Measurements from ENCODE around the gene BRD1. TPM values are rescaled to one million over a fixed set of nuclear protein-coding genes. Genes with fewer than 3 reads are reported as not detected.

Gene BRD1
- polyA plus RNA-seq, 3 donors: 0.61 to 13.8 (median 0.86) TPM

- Mint-ChIP-seq H3K36me3 (peaks cover 60 to 92% of the 10 kb centered on the region in 2 donors), H3K4me1 (no peaks in the 10 kb centered on the region), H3K27me3 (ENCODE audit: low read depth in 3 of 3) (peaks cover 0 to 2% (median 0%) of the 10 kb centered on the region in 3 donors), H3K4me3 (no peak overlapping the region), H3K9me3 (peaks cover 0 to 2% (median 0%) of the 10 kb centered on the region in 7 donors), H3K27ac (peak overlapping the region in 2 of 7 donors; percentile 30 to 43)
- peaks cover 60% of the 10 kb centered on the region for H3K79me2 ChIP-seq (ENCODE audit: insufficient read depth, low read length)
- peaks cover 78 to 93% of the 10 kb centered on the region in 2 donors for H3K36me3 ChIP-seq (replicated peaks in 1 of 2; ENCODE audit: control insufficient read depth in 1 of 2, insufficient read depth in 2 of 2, low read length in 2 of 2)
- peaks cover 94% of the 10 kb centered on the region for H4K20me1 ChIP-seq (ENCODE audit: insufficient read depth, low read length)
- no peak overlapping the region for H3K4me3 ChIP-seq (replicated peaks in 1 of 3; ENCODE audit: low read depth in 2 of 3, low read length in 3 of 3)
- DNase-seq: no peak
- H3K27ac ChIP-seq (ENCODE audit: low read depth in 1 of 2, low read length in 2 of 2): peak overlapping the region in 1 of 2 donors; percentile 7
- H3K27me3 ChIP-seq (ENCODE audit: control insufficient read depth in 2 of 2, insufficient read depth in 2 of 2, low read length in 2 of 2): no peaks in the 10 kb centered on the region
- 90% methylated on average over 14 of the region's 16 CpGs for WGBS (ENCODE audit: insufficient coverage)
- no peak for TF ChIP-seq CTCF (IDR thresholded peaks at IDR 0.05)
- no peak overlapping the region for H3K4me2 ChIP-seq (replicated peaks; ENCODE audit: extremely low read depth, low read length, poor library complexity, severe bottlenecking)
- no peak overlapping the region for H2AFZ ChIP-seq (ENCODE audit: insufficient read depth, low read depth, low read length, poor library complexity, severe bottlenecking)
- no peaks in the 10 kb centered on the region for H3K9me3 ChIP-seq (replicated peaks in 1 of 2; ENCODE audit: control insufficient read depth in 1 of 2, insufficient read depth in 1 of 2, low read length in 2 of 2)
- intact Hi-C loops (cut with micrococcal nuclease): no loop called here
- H3K4me1 ChIP-seq (ENCODE audit: control insufficient read depth in 1 of 2, insufficient read depth in 2 of 2, low read length in 2 of 2): no peaks in the 10 kb centered on the region
- no peak overlapping the region for H3K9ac ChIP-seq (ENCODE audit: insufficient read depth, low read length, poor library complexity, severe bottlenecking)
Measured at GRCh38 chr22:49781289-49781782, 46.3 kb downstream of the BRD1 start.

GRCh38 chr22:49780698-49781288 is 46.9 kb downstream of the BRD1 start:
- no peaks in the 10 kb centered on the region for H3K27me3 ChIP-seq (ENCODE audit: control insufficient read depth in 2 of 2, insufficient read depth in 2 of 2, low read length in 2 of 2)
- H3K4me3 Mint-ChIP-seq: no peak overlapping the region
- H3K36me3 Mint-ChIP-seq: peaks cover 57 to 92% of the 10 kb centered on the region in 2 donors
- no peaks in the 10 kb centered on the region for H3K4me1 Mint-ChIP-seq
- H3K27me3 Mint-ChIP-seq (ENCODE audit: low read depth in 3 of 3): peaks cover 0 to 2% (median 0%) of the 10 kb centered on the region in 3 donors
- peak overlapping the region in 1 of 2 donors; percentile 7 for H3K27ac ChIP-seq (ENCODE audit: low read depth in 1 of 2, low read length in 2 of 2)
- no peak for TF ChIP-seq CTCF (IDR thresholded peaks at IDR 0.05)
- peaks cover 94% of the 10 kb centered on the region for H4K20me1 ChIP-seq (ENCODE audit: insufficient read depth, low read length)
- H3K27ac Mint-ChIP-seq: peak overlapping the region in 1 of 7 donors; percentile 30
- no peaks in the 10 kb centered on the region for H3K9me3 ChIP-seq (replicated peaks in 1 of 2; ENCODE audit: control insufficient read depth in 1 of 2, insufficient read depth in 1 of 2, low read length in 2 of 2)
- no peak overlapping the region for H3K4me2 ChIP-seq (replicated peaks; ENCODE audit: extremely low read depth, low read length, poor library complexity, severe bottlenecking)
- H3K9ac ChIP-seq (ENCODE audit: insufficient read depth, low read length, poor library complexity, severe bottlenecking): no peak overlapping the region
- H2AFZ ChIP-seq (ENCODE audit: insufficient read depth, low read depth, low read length, poor library complexity, severe bottlenecking): no peak overlapping the region
- intact Hi-C loops (cut with micrococcal nuclease): no loop called here
- peaks cover 78 to 93% of the 10 kb centered on the region in 2 donors for H3K36me3 ChIP-seq (replicated peaks in 1 of 2; ENCODE audit: control insufficient read depth in 1 of 2, insufficient read depth in 2 of 2, low read length in 2 of 2)
- H3K9me3 Mint-ChIP-seq: peaks cover 0 to 2% (median 0%) of the 10 kb centered on the region in 7 donors
- no peak overlapping the region for H3K4me3 ChIP-seq (replicated peaks in 1 of 3; ENCODE audit: low read depth in 2 of 3, low read length in 3 of 3)
- 94% methylated on average over 14 of the region's 19 CpGs for WGBS (ENCODE audit: insufficient coverage)
- DNase-seq: no peak
- no peaks in the 10 kb centered on the region for H3K4me1 ChIP-seq (ENCODE audit: control insufficient read depth in 1 of 2, insufficient read depth in 2 of 2, low read length in 2 of 2)
- H3K79me2 ChIP-seq (ENCODE audit: insufficient read depth, low read length): peaks cover 55% of the 10 kb centered on the region

All from CD14-positive monocyte (primary cell).